G401.6 (cell line): ENCODE measurements around the gene RERE.
"Not testable (repeated sequence)": the region's sequence is repeated elsewhere in the genome, so short reads cannot be mapped to it uniquely, and the experiment has no call there.

Experiments used
- FAIRE-seq: peaks from 2 replicates; lab custom pipeline; 2012; peaks lifted over from hg19 to GRCh38; lab: Jason Lieb, UNC

The RERE gene

DNA sequence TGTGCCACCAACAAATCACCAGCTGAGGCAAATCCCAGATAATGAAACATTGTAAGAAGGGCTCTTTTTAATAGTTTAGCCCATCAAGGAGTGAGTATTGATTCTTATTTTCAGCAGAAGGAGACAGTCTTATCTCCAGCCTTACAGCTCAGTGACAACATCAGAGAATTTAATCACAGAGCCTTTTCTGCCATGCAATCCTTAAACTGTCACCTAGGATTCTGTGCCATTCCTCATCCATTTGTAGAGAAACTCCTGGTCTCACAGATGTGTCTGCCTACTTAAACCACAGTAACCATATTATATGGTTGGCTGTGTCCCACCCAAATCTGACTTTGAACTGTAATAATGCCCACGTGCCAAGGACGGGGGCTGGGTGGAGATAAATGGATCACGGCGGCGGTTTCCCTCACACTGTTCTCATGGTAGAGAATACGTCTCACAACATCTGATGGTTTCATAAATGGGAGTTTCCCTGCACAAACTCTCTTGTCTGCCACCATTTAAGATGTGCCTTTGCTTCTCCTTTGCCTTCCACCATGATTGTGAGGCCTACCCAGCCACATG is 217.7 kb downstream of the RERE start:
- FAIRE-seq, result no peak

DNA sequence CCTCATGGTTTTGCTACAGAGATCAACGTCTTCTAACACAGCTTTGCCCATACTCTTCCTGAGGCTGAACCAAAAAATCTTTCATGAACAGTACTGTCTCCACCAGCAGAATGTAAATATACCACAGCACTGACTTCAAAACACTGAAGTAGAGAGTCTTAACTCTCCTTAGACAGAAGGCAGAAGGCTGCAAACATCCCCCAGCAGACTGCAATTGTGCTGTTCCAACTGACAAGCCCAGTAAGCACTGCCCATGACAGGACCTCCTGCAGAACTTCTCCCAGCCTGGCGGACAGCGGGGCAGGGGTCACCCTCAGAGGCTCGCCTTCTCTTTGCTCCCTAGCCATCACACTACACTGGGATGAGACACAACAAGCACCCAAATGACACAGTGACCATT is 218.7 kb downstream of the RERE start:
- FAIRE-seq, result no peak

DNA sequence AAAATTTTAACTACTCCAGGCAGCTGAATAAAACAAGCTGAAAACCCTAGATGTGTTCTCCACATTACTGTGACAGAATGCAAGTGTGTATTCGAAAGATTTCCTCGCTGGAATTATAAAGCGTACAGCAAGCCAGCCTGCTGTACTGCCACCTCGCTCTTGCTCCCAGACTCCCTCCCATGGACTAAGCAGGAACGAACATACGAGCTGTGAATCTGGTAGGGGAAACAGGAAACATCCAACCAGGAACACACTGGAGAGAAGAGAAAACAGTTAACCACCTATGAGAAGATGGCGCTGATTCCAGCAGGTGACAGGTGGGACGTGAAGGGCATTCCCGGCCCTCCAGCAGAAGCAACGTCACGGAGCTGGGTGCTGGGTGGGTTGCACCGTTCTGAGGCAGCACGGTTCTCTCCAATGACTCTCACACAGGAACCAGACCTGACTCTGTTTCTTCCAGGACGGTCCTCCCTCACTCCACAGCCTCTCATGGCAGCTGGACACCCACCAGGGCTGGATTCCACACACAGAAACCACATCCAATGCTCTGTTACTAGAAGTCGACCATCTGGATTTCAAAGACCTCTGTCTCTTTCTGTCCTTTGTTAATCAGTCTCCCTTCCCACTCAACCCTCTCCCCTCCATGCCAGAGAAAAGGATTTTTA is 219.2 kb downstream of the RERE start:
- peak; percentile 65 for FAIRE-seq

DNA sequence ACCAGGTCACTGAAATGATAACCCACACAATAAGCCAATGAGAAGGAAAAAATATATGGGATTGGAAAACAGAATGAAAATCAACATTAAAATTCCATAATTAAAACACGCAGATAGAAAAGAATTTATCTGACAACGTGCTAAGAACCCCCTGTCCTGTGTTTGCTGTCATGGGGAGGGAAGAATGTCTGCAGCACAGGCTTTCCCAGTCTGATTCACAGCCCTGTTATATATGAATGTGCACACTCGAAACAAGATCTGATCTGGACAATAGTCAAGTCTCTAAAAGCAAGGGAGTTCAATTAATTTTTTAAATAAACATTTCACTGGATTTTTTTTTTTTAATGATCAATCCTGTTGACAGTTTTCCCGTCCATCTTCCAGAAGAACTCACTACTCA is 220.0 kb downstream of the RERE start:
- FAIRE-seq, result no peak

DNA sequence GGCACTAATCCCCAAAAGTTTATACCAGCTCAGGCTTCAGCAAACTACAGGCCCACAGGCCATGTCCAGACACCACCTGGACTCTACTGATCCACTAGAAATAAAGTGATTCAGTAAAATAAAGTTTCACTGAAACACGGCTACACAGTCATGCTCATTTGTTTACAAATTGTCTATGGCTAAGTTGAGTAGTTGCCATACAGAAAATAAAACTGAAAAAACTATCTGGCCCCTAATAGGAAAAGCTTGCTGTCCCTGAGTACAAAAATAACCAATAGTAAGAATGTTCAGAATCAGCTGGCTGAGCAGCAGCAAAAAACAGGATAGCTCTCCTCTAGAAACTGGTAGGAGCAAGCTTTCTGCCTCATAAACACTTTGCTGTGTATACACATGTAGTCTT is 221.5 kb downstream of the RERE start:
- FAIRE-seq, result no peak

DNA sequence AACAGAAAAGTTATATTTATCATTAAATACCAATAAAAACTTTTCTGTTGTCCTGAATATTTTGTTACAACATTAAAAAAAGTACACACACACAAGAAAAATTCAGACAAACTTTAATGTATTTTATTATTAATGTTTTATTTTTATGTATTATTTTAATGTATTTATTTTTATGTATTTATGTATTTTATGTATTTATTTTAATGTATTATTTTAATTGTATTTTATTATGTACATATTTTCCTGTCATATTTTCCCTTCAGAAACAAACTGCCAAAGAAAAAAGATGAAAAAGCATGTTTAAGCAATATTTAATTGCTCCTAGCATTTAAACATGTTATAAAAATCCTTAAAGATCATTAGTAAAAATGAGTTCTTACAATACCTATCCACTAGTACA is 222.1 kb downstream of the RERE start:
- FAIRE-seq, result peak; percentile 85

DNA sequence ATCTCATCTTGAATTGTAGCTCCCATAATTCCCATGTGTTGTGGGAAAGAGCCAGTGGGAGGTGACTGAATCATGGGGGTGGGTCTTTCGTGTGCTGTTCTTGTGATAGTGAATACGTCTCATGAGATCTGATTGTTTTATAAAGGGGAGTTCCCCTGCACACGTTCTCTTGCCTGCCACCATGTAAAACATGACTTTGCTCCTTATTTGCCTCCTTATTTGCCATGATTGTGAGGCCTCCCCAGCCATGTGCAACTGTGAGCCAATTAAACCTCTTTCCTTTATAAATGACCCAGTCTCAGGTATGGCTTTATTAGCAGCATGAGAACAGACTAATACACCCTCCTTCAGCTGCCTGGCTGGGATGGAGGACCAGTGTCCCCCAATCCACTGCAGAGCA is 224.1 kb downstream of the RERE start:
- not testable (repeated sequence) for FAIRE-seq

DNA sequence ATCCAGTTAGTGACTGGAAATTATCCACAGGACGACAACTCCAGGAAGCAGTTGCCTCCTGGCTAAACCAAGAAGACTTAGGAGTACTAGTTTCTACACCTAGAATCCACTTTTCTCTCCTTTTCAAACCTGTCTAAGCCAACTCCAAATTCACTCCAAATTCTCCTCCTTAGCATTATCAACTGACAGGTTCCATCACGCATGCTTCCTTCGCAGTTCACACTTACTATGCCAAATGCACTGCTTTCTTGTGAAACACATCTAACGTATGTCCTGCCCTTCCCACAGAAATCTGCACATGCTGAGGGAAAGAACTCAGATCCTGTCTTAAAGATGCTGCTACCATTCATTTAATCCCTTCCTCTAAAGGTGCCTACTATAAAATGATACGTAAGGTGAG is 225.9 kb downstream of the RERE start:
- FAIRE-seq, result no peak

DNA sequence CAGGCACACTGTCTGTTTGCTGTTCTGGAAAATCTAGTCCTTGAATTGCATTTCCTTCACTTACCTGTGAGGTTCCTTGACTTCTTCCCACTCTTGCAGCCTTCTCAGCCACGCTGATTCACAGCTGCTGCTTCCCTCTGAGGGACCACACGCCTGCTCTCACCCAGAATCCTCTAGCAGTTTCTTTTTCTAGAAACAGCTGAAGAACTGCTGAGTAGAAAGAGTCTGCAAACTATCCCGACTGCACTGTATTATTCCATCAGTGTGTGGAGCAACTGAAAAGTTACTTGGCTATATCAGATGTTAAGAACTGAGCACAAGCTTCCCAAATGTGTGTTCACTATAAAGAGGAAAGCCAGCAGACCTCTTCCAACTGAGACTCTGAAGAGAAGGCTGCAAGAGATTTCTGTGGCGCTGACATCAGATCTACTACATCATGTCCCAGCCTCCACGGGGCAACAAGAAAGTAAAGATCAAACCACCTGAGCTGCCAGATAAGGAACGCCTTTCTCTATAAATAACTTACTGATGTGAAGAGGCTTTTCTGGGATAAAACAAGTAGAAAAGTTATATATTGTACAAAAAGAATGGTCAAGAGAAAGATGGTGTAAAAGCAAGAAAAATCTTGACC is 226.6 kb downstream of the RERE start:
- FAIRE-seq, result no peak

DNA sequence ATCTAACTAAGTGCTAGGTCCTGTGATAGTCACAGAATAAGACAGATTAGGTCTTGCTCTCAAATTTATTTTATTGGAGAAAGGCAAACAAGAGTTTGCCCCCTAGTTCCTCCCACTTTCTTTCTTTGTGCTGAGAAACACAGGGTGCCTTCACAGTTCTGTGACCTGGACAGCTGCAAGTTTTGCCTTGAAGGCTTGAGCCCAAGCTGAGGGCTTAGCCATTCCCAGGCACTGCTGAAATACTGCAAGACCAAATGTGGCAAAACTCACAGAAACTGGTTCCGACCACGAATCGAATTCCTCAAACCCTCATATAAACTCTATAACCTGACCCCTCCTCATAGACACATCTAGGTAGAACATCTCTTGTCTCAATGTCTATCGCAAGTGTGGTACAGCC is 227.9 kb downstream of the RERE start:
- FAIRE-seq, result no peak

DNA sequence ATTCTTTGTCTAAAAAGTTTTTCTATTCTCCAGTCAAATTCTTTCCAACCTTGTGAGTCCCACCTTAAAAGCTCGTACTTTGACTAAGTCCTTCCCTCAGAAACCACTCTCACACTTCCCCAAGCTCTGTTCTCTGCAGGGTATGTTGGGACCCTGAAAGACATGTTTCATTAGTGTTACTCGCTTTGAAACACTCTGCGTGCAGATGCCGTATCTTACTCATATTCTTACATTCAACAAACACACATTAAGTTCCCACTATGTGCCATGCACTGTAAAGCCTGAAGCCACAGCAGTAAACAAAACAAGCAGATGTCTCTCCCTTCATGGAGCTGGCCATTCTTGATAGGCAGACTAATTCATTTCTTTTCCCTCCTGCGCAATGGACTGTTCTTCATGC is 229.7 kb downstream of the RERE start:
- FAIRE-seq, result no peak

DNA sequence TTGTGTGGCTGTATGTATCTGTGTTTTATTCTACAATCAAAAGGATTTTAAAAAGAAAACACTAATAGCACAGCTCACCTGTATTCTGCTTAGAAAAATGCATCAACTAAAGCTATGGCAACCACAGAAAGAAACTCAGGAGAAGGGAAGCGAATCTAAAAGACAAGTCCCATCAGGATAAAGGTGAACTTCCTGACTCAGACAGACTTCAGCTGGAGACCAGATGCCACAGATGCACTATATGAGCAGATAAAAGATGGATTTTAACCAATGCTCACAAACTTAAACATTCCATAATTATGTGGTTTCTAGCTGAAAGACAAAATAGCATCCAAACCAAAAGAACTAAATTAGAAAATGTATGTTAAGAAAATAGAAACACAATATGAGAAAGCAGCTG is 231.0 kb downstream of the RERE start:
- no peak for FAIRE-seq

DNA sequence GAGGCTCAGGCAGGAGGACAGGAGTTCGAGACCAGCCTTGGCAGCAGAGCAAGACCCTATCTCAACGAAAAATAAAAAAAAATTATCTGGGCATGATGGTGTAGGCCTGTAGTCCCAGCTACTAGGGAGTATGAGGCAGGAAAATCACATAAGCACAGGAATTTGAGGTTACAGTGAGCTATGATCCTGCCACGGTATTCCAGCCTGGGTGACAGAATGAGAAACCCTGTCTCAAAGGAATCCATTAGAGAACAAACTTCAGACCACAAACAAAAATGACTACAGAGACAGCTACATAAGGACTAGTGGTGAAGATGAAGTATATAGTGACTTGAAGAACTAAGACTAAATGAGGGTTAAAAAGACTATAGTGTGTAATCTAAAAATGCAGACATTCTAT is 233.1 kb downstream of the RERE start:
- FAIRE-seq, result no peak

DNA sequence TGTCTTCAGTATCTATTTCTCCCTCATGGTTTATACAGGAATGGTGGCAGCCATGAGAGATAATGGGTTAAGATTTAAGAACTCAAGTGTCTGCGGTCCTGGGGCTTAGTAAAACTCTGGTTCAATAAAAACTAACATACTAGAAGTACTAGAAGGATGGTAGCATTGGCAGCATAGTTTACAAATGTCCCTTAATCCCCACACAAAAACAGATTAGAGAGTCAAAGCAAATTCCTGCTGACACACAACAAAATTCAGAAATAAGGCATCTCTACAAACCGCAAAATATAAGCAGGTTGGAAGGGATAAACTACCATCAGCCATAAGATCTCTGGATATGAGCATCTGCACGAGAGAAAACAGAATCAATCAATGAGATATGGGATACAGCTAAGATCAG is 234.4 kb downstream of the RERE start:
- no peak for FAIRE-seq

DNA sequence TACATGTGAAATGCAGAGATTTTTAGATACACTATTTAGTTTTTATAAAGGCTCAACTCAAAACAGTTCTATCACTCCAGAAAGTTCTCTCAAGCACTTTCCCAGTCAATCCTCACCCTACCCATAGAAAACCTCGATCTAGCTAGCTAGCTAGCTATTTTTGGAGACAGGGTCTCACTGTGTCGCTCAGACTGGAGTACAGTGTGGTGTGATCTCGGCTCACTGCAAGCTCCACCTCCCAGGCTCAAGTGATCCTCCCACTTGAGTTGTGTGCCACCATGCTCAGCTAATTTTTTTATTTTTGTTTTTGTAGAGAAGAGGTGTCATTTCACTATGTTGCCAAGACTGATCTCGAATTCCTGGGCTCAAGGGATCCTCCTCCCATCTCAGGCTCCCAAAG is 236.9 kb downstream of the RERE start:
- no peak for FAIRE-seq

DNA sequence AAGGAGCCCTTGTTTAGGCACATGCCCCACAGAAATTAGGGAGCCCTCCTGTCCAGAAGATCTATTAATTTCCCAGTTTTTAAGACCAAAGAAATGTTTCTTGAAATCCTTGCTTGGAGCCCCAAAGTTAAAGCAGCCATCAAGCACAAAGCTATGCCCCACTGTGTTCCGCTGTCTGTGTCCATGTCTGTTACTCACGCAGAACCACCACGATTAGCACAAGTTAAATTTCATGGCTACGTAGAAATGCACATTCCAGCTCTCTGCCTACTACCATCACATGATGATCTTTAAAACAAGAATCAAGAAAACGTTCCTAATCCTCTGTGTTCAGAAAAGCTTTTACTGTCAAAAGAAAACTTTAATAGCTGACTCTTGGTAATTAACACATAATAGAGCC is 238.5 kb downstream of the RERE start:
- FAIRE-seq, result no peak

DNA sequence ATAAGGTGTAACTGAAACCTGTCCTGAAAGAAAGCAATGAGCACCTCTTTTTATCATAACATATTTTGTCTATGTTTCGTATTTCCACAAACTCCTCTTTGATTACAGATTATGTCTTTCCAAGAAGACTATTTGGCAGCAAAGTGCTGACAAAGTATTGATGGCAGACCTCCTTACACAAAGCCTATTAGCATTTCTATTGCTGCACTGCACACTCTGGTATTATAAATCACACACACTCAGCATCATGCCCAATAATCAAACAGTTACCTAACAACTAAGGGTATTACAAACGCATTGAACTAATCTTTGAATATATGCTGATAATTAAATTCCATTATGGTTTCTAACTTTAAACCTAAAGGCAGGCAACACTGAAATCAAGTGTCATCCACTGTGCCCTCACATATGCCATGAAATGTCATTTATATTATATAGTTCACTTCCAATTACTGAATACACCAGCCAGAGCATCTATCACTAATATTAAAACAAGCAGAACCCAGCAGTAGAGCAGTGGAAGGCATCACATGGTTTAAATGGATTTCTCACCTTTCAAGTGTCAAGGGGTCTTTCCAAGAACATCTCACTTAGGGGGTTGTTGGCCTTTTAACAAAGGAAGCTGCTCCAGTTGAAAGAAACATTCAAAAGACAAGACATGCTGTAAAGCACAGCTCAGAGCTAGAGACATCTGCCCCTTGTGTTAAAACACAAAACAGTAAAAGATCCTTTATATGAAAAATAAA is 239.1 kb downstream of the RERE start:
- FAIRE-seq, result no peak

DNA sequence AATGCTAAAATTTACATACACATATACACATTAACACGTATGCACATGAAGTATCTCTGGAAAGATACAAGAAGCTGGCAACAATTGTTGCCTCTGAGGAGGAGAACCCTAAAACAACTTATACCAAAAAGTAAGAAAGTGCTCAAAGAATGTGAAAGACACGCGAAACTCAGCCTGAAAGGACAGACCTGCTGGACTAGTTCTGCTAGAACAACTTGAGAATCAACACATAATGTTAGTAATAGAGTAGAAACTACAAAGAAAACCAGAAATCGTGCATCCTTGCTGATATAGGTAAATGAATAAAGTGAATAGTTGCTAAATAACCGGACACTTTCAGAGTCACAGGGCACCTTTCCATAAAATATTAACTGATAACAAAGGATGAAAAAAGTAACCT is 242.5 kb downstream of the RERE start:
- FAIRE-seq, result no peak

DNA sequence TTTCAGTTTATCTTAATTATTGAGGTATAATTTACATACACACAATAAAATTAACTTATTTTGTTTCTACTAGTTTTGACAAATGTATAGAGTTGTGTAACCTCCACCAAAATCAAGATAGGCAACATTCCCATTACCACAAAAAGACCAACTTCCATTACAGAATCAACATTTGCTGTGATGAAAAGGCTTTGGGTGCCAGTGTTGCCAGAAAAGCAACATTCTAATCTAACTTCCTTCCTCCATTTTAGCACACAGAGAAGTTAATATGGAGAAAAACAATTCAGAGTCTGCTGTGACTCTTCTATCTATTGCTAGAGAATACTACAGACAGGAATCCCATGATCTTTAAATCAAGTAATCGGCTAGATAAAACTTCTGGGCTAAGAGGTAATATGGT is 245.3 kb downstream of the RERE start:
- FAIRE-seq, result no peak

DNA sequence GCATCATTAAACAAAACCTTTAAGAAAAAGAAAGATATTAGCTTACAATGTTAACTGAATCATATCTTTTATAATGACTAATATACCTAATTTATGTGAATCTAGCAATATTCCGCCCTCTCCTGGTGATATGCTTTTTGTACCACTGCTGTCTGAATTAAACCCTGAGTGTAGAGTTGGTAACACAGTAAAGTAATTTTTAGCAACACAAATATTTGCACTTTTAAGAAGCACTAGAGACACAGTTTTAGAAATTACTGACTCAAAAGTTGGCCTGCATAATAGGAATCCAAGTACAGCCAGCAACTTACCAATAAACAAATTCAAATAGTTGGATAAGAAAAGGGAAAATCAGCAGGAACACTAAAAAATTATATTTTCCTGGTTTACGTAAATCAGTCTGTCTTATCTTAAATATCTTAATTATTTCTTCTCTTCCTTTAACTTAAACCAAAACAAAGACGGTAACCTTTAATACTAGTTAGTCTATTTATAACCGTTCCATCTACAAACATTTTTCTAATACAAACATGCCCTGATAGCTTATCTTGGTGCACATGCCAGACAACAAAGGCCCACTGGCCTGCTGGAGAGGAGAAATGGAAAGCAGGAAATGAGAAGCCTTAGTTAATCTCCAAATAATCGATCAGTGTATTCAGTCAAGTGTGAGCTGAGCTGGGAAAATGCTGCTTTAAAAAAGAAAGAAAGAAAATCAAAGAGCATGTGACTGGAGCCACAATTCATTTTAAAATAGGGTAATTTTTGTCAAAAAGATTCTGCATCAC is 246.0 kb downstream of the RERE start:
- peak; percentile 81 for FAIRE-seq

DNA sequence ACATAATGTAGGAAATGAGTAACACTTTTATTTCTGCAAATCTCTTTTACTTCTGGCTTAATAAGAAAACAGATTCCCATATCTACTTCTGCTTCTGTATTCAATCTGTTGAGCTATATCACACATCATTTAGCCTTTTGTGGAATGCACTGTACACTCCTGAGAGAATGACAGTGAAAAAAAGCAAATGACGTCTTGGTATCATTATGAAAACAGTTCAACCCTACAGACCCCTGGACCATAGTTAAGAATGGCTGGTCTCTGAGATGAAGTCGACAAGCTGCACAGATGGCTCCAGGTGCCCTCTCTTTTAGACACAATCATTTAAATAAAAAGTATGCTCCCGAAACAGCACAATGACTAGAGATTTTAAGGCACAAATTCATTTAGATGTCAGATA is 247.0 kb downstream of the RERE start:
- no peak for FAIRE-seq

DNA sequence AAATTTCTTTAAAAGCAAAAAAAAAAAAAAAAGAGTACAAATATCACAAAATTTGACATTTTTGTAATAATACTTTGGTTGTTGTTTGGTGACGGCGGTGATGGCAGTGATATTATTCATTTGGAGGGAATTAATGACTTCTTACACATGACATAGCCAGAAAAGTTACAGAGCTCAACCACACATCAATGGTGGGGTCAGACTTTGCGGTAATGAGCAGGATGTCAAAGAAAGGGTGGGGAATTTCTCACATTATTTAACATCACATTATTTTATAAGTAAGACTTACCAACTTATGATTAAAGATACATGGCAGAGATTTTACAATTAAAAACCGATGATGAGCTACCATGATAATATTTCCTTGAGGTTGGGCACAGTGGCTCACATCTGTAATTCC is 248.2 kb downstream of the RERE start:
- FAIRE-seq, result no peak

DNA sequence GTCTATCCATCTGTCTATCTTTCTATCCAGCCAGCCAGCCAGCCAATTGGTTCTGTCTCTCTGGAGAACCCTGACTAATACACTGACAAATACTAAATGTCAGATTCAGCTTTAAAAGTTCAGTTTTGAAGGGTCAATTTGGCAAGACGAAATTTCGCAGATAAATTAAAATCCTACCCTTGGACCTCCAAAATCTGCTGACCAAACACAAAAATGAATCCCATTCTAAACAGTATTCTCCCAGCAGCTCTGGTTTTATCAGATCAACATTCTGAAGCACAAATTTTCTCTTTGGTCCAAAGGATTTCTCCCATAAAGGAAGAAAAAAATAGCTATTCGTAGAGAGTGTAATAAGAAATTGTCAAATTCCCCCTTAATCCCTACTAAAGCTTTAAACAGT is 248.6 kb downstream of the RERE start:
- FAIRE-seq, result no peak
